K562 (cell line): ENCODE measurements around the gene ANKFN1. TPM values are rescaled to one million over a fixed set of nuclear protein-coding genes. Genes with fewer than 3 reads are reported as not detected.

Experiments used
- ATAC-seq: fragments of 200-7000 bp; cut with Tn5 transposase; 3 replicates; pipeline ENCODE4 v1.9.1; 2020; ENCODE audit warnings: moderate library complexity
- BruUV-seq: library from RNA; stranded (reverse); fragments of 400-500 nt; replicated peaks from 2 replicates; lab custom pipeline; 2021; lab: Mats Ljungman, UMichigan
- CTCF ChIA-PET: fragments of 300-600 bp; formaldehyde crosslinking; extraction: SDS; loops from one replicate; lab custom pipeline; 2021; ENCODE audit warnings: low intra/inter-chr PET ratio; lab: Yijun Ruan, JAX
- POLR2A ChIA-PET: fragments of 300-600, 350-650 bp; sonication (Branson Sonifier 250); formaldehyde crosslinking; extraction: SDS; loops from one replicate; lab custom pipeline; 2021; ENCODE audit warnings: antibody characterized with exemption, inconsistent platforms; lab: Yijun Ruan, JAX
- DNase-seq, 4 experiments: peaks; one replicate each; pipeline versions ENCODE4 v3.0.0 to v3.0.0-alpha.2; 2011 to 2018; ENCODE audit warnings: low spot score in 3 of 4, mixed read lengths in 3 of 4; ENCODE audit errors: extremely low read depth in 1 of 4
- FAIRE-seq: peaks from 2 replicates; lab custom pipeline; 2011; peaks lifted over from hg19 to GRCh38; lab: Jason Lieb, UNC
- H2AFZ ChIP-seq: 2 replicates; pipeline ENCODE4 v1.6.0; 2011; ENCODE audit warnings: low read depth, low read length, control low read depth, inconsistent platforms
- H3K27ac ChIP-seq: fragments of 200-600 bp; 3 replicates; pipeline ENCODE4 v1.8.0; 2011; ENCODE audit warnings: low read depth, mild to moderate bottlenecking, control low read depth, inconsistent platforms, low read length, moderate library complexity, mixed read lengths; ENCODE audit errors: extremely low read depth
- H3K27me3 ChIP-seq, 2 experiments: fragments of 300-600 bp in 1 of 2; 2 replicates in 1 of 2; 3 replicates in 1 of 2; pipeline versions ENCODE4 v1.6.0 to v1.8.0; 2011; ENCODE audit warnings: inconsistent platforms in 2 of 2, low read length in 2 of 2, mild to moderate bottlenecking in 1 of 2, mixed read lengths in 1 of 2, moderate library complexity in 1 of 2; ENCODE audit not compliant: control insufficient read depth in 2 of 2, insufficient read depth in 2 of 2
- H3K36me3 ChIP-seq: fragments of 300-600 bp; 3 replicates; pipeline ENCODE4 v1.8.0; 2011; ENCODE audit warnings: mild to moderate bottlenecking, low read length, inconsistent platforms; ENCODE audit not compliant: control insufficient read depth, insufficient read depth
- H3K4me1 ChIP-seq, 2 experiments: fragments of 200-600 bp in 1 of 2; replicated peaks in 1 of 2; 2 replicates in 1 of 2; 3 replicates in 1 of 2; pipeline versions ENCODE4 v1.5.1 to v1.8.0; 2011; ENCODE audit warnings: inconsistent platforms in 2 of 2, low read length in 2 of 2, mild to moderate bottlenecking in 1 of 2, mixed read lengths in 1 of 2, moderate library complexity in 1 of 2; ENCODE audit not compliant: control insufficient read depth in 2 of 2, insufficient read depth in 2 of 2
- H3K4me2 ChIP-seq: 2 replicates; pipeline ENCODE4 v1.6.1; 2011; ENCODE audit warnings: low read length, control low read depth, inconsistent platforms, mixed read lengths; ENCODE audit not compliant: insufficient read depth
- H3K4me3 ChIP-seq: fragments of 200-600 bp; sonication (generic), shearing (Covaris generic); 2 replicates; pipeline ENCODE4 v1.5.1; 2016; ENCODE audit warnings: control low read depth, inconsistent platforms
- H3K79me2 ChIP-seq: fragments of 200-600 bp; 3 replicates; pipeline ENCODE4 v1.8.0; 2011; ENCODE audit warnings: low read length, inconsistent platforms; ENCODE audit not compliant: control insufficient read depth, insufficient read depth
- H3K9ac ChIP-seq, 2 experiments: 2 replicates each; pipeline versions ENCODE4 v1.6.0 to v1.6.1; 2011; ENCODE audit warnings: low read depth in 2 of 2, low read length in 2 of 2, control low read depth in 1 of 2, inconsistent platforms in 1 of 2, mild to moderate bottlenecking in 1 of 2, mixed read lengths in 1 of 2; ENCODE audit not compliant: insufficient read depth in 1 of 2
- H3K9me1 ChIP-seq: one replicate; pipeline ENCODE4 v1.6.0; 2011; ENCODE audit warnings: inconsistent platforms, mild to moderate bottlenecking, low read length, moderate library complexity; ENCODE audit not compliant: control insufficient read depth, insufficient read depth
- H3K9me3 ChIP-seq: replicated peaks from 2 replicates; pipeline ENCODE4 v1.5.1; 2011; ENCODE audit warnings: low read depth, low read length, inconsistent platforms; ENCODE audit not compliant: control insufficient read depth, insufficient read depth
- H4K20me1 ChIP-seq: replicated peaks from 2 replicates; pipeline ENCODE4 v1.6.1; 2011; ENCODE audit warnings: low read length, inconsistent platforms, mixed read lengths; ENCODE audit not compliant: control insufficient read depth, insufficient read depth
- BCOR ChIP-seq: fragments of 450-650 bp; IDR thresholded peaks from 2 replicates; pipeline ENCODE4 v1.6.1; 2016
- CCNT2 ChIP-seq: IDR thresholded peaks from 2 replicates; pipeline ENCODE4 v1.6.1; 2011; ENCODE audit warnings: borderline replicate concordance, low read depth, mild to moderate bottlenecking, moderate library complexity, mixed read lengths, low read length; ENCODE audit not compliant: insufficient read length; ENCODE audit errors: extremely low read depth
- EP400 ChIP-seq: fragments of 450-650 bp; IDR thresholded peaks from 2 replicates; pipeline ENCODE4 v1.6.1; 2017; ENCODE audit warnings: antibody characterized with exemption, mild to moderate bottlenecking, moderate library complexity
- FOXK1 ChIP-seq: sonication (generic); formaldehyde crosslinking; IDR thresholded peaks from 2 replicates; pipeline ENCODE4 v1.8.0; 2022; ENCODE audit warnings: missing genetic modification reagents, mild to moderate bottlenecking, borderline replicate concordance
- GATAD2A ChIP-seq: fragments of 450-650 bp; IDR thresholded peaks from 2 replicates; pipeline ENCODE4 v1.6.1; 2017
- HNRNPUL1 ChIP-seq: fragments of 200-400 bp; formaldehyde crosslinking; IDR thresholded peaks from 2 replicates; pipeline ENCODE4 v1.6.1; 2017; ENCODE audit warnings: low read length
- IRF9 ChIP-seq: fragments of 450-650 bp; IDR thresholded peaks from 2 replicates; pipeline ENCODE4 v1.6.1; 2016; ENCODE audit warnings: missing biosample characterization, missing genetic modification characterization
- ZNF124 ChIP-seq: sonication (generic); formaldehyde crosslinking; IDR thresholded peaks from 2 replicates; pipeline ENCODE4 v1.8.1; 2022; ENCODE audit warnings: missing genetic modification reagents
- ZNF408 ChIP-seq: fragments of 250-450 bp; sonication (Bioruptor Pico); IDR thresholded peaks from 2 replicates; pipeline ENCODE4 v1.4.0; 2020; ENCODE audit warnings: low read depth, mild to moderate bottlenecking, moderate library complexity
- WGBS: fragments of 100-300 bp; shearing (Covaris generic); methylation state at CpG from one replicate; pipeline ENCODE4 v1.1.6; 2016; ENCODE audit warnings: low coverage, mixed read lengths; ENCODE audit not compliant: insufficient coverage; ENCODE audit errors: missing lambda C conversion rate; 5-methylcytosine and 5-hydroxymethylcytosine counted together
- in situ Hi-C: fragments of 300-500 bp; cut with MboI; formaldehyde crosslinking; loops from 4 replicates; pipeline ENCODE4 v1.15.0; 2018; ENCODE audit warnings: inconsistent platforms, mixed read lengths
- intact Hi-C: fragments of 100-400 bp; cut with micrococcal nuclease; formaldehyde crosslinking; loops from 2 replicates; pipeline ENCODE4 v1.14.2; 2022
- polyA plus RNA-seq, 8 experiments: library from polyadenylated mRNA; depleted of rRNA in 4 of 8; stranded (reverse) in 5 of 8; unstranded in 3 of 8; fragments of >200 nt; fragmentation: Nextera tagmentation in 2 of 8; fragmentation: Illumina TruSeq in 1 of 8; extraction: Ambion mirVana in 2 of 8; extraction: Trizol in 1 of 8; gene quantifications; 2 replicates each; pipeline versions ENCODE4 v1.2.1 to v1.2.3, GENCODE V29; 2011 to 2014; ENCODE audit warnings: inconsistent platforms in 1 of 8, missing spikeins in 1 of 8
- total RNA-seq, 7 experiments: library from RNA; depleted of rRNA in 6 of 7; stranded (reverse); fragments of >200 nt in 6 of 7; fragmentation: Illumina TruSeq in 2 of 7; extraction: Trizol in 2 of 7; gene quantifications; 2 replicates each; pipeline versions ENCODE4 v1.2.1 to v1.2.3, GENCODE V29; 2011 to 2021; ENCODE audit warnings: low replicate concordance in 1 of 7
- TF ChIP-seq, protein P1 (sequence below): fragments of 450-650 bp; IDR thresholded peaks from 2 replicates; pipeline ENCODE4 v1.6.1; 2018; ENCODE audit not compliant: partially characterized antibody
- TF ChIP-seq, protein P2 (sequence below): fragments of 450-650 bp; IDR thresholded peaks from one replicate; pipeline ENCODE4 v1.6.1; 2018; ENCODE audit warnings: mild to moderate bottlenecking, moderate library complexity; ENCODE audit not compliant: partially characterized antibody

The ANKFN1 gene
- total and polyA plus RNA-seq, 9 of the 15 experiments (the other 6 are each of a cell fraction or from before 2014, with no cell fraction given) = 0.04 to 0.39 (median 0.15) TPM; not detected in 1

DNA sequence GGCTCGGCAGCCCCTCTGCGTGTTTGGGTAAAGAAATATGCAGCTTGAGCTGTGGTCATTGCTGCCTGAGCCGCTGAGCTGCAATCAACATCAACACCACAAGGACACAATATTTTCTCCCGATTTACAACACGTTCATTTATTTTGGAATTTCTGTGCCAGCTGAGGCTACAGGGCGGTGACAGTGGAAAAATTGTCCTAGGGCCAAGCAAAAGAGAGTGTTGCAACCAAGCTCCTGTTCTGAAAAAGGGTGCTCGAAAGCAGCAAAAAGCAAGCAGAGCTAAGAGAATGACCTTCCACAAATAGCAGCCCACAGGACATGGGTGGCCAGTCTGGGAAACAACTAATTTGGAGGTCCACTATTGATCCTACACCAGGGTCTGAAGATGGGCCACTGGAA, 404.8 kb downstream of the ANKFN1 start:
- no peaks in the 10 kb centered on the region for H3K9me1 ChIP-seq
- H3K79me2 ChIP-seq = no peaks in the 10 kb centered on the region
- H3K4me1 ChIP-seq = no peaks in the 10 kb centered on the region
- H2AFZ ChIP-seq = no peak overlapping the region
- FAIRE-seq = no peak
- no peaks in the 10 kb centered on the region; a peak in 1 of 5 replicates for H3K27me3 ChIP-seq
- no TSS peak for BruUV-seq
- no peak overlapping the region for H3K4me2 ChIP-seq
- H3K9ac ChIP-seq = no peak overlapping the region; a peak in 1 of 4 replicates
- H3K9me3 ChIP-seq = no peaks in the 10 kb centered on the region
- WGBS = 1% methylated on average over 7 of the region's 7 CpGs
- ChIA-PET CTCF (no interaction called here), POLR2A (interaction anchor here (0.6 kb wide), 1 partner anchor 67 kb away, joined by 3 read pairs; no protein-coding TSS in a partner anchor)
- intact Hi-C loops = no loop called here
- ATAC-seq = no peak
- in situ Hi-C loops = no loop called here
- H3K27ac ChIP-seq = no peak overlapping the region
- no peak for DNase-seq
- H3K36me3 ChIP-seq = no peaks in the 10 kb centered on the region
- TF ChIP-seq FOXK1 = no peak
- no peak for TF ChIP-seq EP400
- TF ChIP-seq BCOR = no peak
- TF ChIP-seq, protein P1, sequence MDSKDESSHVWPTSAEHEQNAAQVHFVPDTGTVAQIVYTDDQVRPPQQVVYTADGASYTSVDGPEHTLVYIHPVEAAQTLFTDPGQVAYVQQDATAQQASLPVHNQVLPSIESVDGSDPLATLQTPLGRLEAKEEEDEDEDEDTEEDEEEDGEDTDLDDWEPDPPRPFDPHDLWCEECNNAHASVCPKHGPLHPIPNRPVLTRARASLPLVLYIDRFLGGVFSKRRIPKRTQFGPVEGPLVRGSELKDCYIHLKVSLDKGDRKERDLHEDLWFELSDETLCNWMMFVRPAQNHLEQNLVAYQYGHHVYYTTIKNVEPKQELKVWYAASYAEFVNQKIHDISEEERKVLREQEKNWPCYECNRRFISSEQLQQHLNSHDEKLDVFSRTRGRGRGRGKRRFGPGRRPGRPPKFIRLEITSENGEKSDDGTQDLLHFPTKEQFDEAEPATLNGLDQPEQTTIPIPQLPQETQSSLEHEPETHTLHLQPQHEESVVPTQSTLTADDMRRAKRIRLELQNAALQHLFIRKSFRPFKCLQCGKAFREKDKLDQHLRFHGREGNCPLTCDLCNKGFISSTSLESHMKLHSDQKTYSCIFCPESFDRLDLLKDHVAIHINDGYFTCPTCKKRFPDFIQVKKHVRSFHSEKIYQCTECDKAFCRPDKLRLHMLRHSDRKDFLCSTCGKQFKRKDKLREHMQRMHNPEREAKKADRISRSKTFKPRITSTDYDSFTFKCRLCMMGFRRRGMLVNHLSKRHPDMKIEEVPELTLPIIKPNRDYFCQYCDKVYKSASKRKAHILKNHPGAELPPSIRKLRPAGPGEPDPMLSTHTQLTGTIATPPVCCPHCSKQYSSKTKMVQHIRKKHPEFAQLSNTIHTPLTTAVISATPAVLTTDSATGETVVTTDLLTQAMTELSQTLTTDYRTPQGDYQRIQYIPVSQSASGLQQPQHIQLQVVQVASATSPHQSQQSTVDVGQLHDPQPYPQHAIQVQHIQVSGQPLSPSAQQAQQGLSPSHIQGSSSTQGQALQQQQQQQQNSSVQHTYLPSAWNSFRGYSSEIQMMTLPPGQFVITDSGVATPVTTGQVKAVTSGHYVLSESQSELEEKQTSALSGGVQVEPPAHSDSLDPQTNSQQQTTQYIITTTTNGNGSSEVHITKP = no peak
- TF ChIP-seq IRF9 (tag) = no peak
- no peak for TF ChIP-seq CCNT2
- TF ChIP-seq, protein P2, sequence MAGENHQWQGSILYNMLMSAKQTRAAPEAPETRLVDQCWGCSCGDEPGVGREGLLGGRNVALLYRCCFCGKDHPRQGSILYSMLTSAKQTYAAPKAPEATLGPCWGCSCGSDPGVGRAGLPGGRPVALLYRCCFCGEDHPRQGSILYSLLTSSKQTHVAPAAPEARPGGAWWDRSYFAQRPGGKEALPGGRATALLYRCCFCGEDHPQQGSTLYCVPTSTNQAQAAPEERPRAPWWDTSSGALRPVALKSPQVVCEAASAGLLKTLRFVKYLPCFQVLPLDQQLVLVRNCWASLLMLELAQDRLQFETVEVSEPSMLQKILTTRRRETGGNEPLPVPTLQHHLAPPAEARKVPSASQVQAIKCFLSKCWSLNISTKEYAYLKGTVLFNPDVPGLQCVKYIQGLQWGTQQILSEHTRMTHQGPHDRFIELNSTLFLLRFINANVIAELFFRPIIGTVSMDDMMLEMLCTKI = no peak
- no peak for TF ChIP-seq ZNF124 (CRISPR knock-in tag)
- no peak for TF ChIP-seq GATAD2A
- TF ChIP-seq HNRNPUL1 = no peak
- TF ChIP-seq ZNF408 (CRISPR knock-in tag) = no peak
- no peaks in the 10 kb centered on the region for H4K20me1 ChIP-seq
- no peak overlapping the region for H3K4me3 ChIP-seq
